Lung (tissue), 12 donors: ENCODE data around the gene NDC1. TPM values are rescaled to one million over a fixed set of nuclear protein-coding genes. Genes with fewer than 3 reads are reported as not detected.

Source experiments
- ATAC-seq: fragments of 200-7000 bp; cut with Tn5 transposase; one replicate; pipeline ENCODE4 v1.9.1; 2020; ENCODE audit warnings: moderate number of reproducible peaks; ENCODE audit not compliant: insufficient read depth, low FRiP score
- DNase-seq, 3 donors: peaks; one replicate each; pipeline ENCODE4 v3.0.0-alpha.2; 2013 to 2017
- H3K27ac ChIP-seq, 2 donors: one replicate each; pipeline ENCODE4 v1.5.1; 2013; ENCODE audit warnings: mild to moderate bottlenecking in 2 of 2, moderate library complexity in 2 of 2, control low read depth in 1 of 2, inconsistent platforms in 1 of 2, low read depth in 1 of 2, low read length in 1 of 2
- H3K27me3 ChIP-seq, 3 donors: one replicate each; pipeline ENCODE4 v1.5.1; 2013; ENCODE audit warnings: low read length in 2 of 3; ENCODE audit not compliant: control insufficient read depth in 3 of 3, insufficient read depth in 3 of 3
- H3K36me3 ChIP-seq, 4 donors: one replicate each; pipeline ENCODE4 v1.5.1; 2013; ENCODE audit warnings: low read length in 4 of 4, mild to moderate bottlenecking in 1 of 4, moderate library complexity in 1 of 4; ENCODE audit not compliant: control insufficient read depth in 4 of 4, insufficient read depth in 4 of 4
- H3K4me1 ChIP-seq, 5 donors: one replicate each; pipeline ENCODE4 v1.5.1; 2013; ENCODE audit warnings: low read length in 5 of 5, mild to moderate bottlenecking in 2 of 5, moderate library complexity in 1 of 5; ENCODE audit not compliant: control insufficient read depth in 5 of 5, insufficient read depth in 5 of 5
- H3K4me3 ChIP-seq: one replicate; pipeline ENCODE4 v1.5.1; 2013; ENCODE audit warnings: mild to moderate bottlenecking, control low read depth, moderate library complexity
- H3K9ac ChIP-seq, 2 donors: one replicate each; pipeline ENCODE4 v1.5.1; 2013; ENCODE audit warnings: low read length in 2 of 2, control low read depth in 1 of 2; ENCODE audit not compliant: insufficient read depth in 1 of 2
- H3K9me3 ChIP-seq, 4 donors: one replicate each; pipeline ENCODE4 v1.5.1; 2013; ENCODE audit warnings: low read length in 3 of 4, mild to moderate bottlenecking in 1 of 4, moderate library complexity in 1 of 4; ENCODE audit not compliant: control insufficient read depth in 4 of 4, insufficient read depth in 3 of 4
- CTCF ChIP-seq: IDR thresholded peaks from 2 replicates; pipeline ENCODE4 v1.5.1; 2012; ENCODE audit warnings: mild to moderate bottlenecking; ENCODE audit errors: control extremely low read depth, extremely low read depth
- WGBS, 2 donors: extraction: QIAGEN DNeasy Blood & Tissue Kit; methylation state at CpG; one replicate each; pipeline ENCODE4 v1.1.7; 2013; 5-methylcytosine and 5-hydroxymethylcytosine counted together
- polyA plus RNA-seq, 2 donors: library from polyadenylated mRNA; stranded (reverse); fragments of 200-250 nt; gene quantifications; one replicate each; pipeline ENCODE4 v1.2.1, GENCODE V29; 2013
- total RNA-seq, 2 donors: library from RNA; depleted of rRNA in 1 of 2; stranded (reverse); fragments of >200 nt in 1 of 2; gene quantifications; one replicate each; pipeline ENCODE4 v1.2.1, GENCODE V29; 2014 to 2021
- donor health status: control.
- donor health status: control.
- donor health status: Bipolar disorder and iron deficiency.
- donor health status: healthy.
- donor health status: DM: yes; HTN: yes; CAD: no.

NDC1 gene
- total and polyA plus RNA-seq, 4 donors, result 3.9 to 16.7 (median 7.6) TPM

GRCh38 chr1:53842347-53842746, 4.3 kb upstream of the NDC1 start:
- 92 to 93% methylated on average over 3 of the region's 3 CpGs for WGBS, 2 donors
- TF ChIP-seq CTCF, result no peak
- no peaks in the 10 kb centered on the region for H3K27me3 ChIP-seq
- H3K36me3 ChIP-seq, result no peaks in the 10 kb centered on the region
- no peak overlapping the region for H3K9ac ChIP-seq
- no peak for ATAC-seq
- no peak for DNase-seq
- H3K4me3 ChIP-seq, result no peak overlapping the region
- no peak overlapping the region for H3K27ac ChIP-seq
- H3K4me1 ChIP-seq, result peaks cover 0 to 3% (median 0%) of the 10 kb centered on the region in 5 donors
- H3K9me3 ChIP-seq, result peaks cover 0 to 3% (median under 1%) of the 10 kb centered on the region in 4 donors

- 6 to 15% methylated on average over 2 of the region's 2 CpGs for WGBS, 2 donors
- no peak overlapping the region for H3K27ac ChIP-seq
- H3K9ac ChIP-seq, result no peak overlapping the region
- no peak overlapping the region for H3K4me3 ChIP-seq
- ATAC-seq (no peak), DNase-seq (no peak)
- H3K36me3 ChIP-seq, result no peaks in the 10 kb centered on the region
- H3K4me1 ChIP-seq, result peaks cover 0 to 3% (median 2%) of the 10 kb centered on the region in 5 donors
- no peaks in the 10 kb centered on the region for H3K27me3 ChIP-seq
- H3K9me3 ChIP-seq, result peaks cover 0 to 3% (median under 1%) of the 10 kb centered on the region in 4 donors
- TF ChIP-seq CTCF, result no peak
Measured at GRCh38 chr1:53838654-53838974, 518 bp upstream of the NDC1 start.

- Histone ChIP-seq H3K27ac (peak overlapping the region; percentile 95 to 99), H3K4me3 (peak overlapping the region; percentile 98), H3K36me3 (no peaks in the 10 kb centered on the region), H3K9me3 (peaks cover 0 to 3% (median under 1%) of the 10 kb centered on the region in 4 donors), H3K9ac (peak overlapping the region; percentile 46 to 77), H3K4me1 (peaks cover 0 to 3% (median 2%) of the 10 kb centered on the region in 5 donors), H3K27me3 (no peaks in the 10 kb centered on the region)
- ATAC-seq, result no peak
- no peak for TF ChIP-seq CTCF
- DNase-seq, result peak in 2 of 3 donors; percentile 9 to 11
- 0% methylated on average over 5 of the region's 5 CpGs for WGBS, 2 donors
Measured at GRCh38 chr1:53837646-53837923, 511 bp downstream of the NDC1 start.

- H3K27me3 ChIP-seq, result no peaks in the 10 kb centered on the region
- ATAC-seq (no peak), DNase-seq (no peak)
- no peak overlapping the region for H3K9ac ChIP-seq
- H3K4me3 ChIP-seq, result no peak overlapping the region
- TF ChIP-seq CTCF, result no peak
- peaks cover 0 to 3% (median 2%) of the 10 kb centered on the region in 5 donors for H3K4me1 ChIP-seq
- no peaks in the 10 kb centered on the region for H3K36me3 ChIP-seq
- WGBS, 2 donors, result 93 to 94% methylated on average over 2 of the region's 2 CpGs
- H3K27ac ChIP-seq, result no peak overlapping the region
- no peaks in the 10 kb centered on the region for H3K9me3 ChIP-seq
Measured at GRCh38 chr1:53835491-53835890, 2.6 kb downstream of the NDC1 start.
